Measurements from ENCODE around the gene PRKACA. TPM values are rescaled to one million over a fixed set of nuclear protein-coding genes. Genes with fewer than 3 reads are reported as not detected.

The PRKACA gene
- total RNA-seq, 1 donor from 2014 or later, result 28.0 TPM

- intact Hi-C loops (cut with DNase I), result no loop called here
- Histone ChIP-seq H3K27ac (peak overlapping the region; percentile 27), H3K4me1 (peaks cover 14% of the 10 kb centered on the region), H3K4me3 (peak overlapping the region; percentile 63 to 68), H3K9me3 (peaks cover 3% of the 10 kb centered on the region), H3K36me3 (peaks cover 0 to 6% of the 10 kb centered on the region in 2 donors), H3K27me3 (no peaks in the 10 kb centered on the region)
- no peak for TF ChIP-seq POLR2A (IDR thresholded peaks at IDR 0.05)
- no peak for TF ChIP-seq CTCF (IDR thresholded peaks at IDR 0.05)
- no peak for TF ChIP-seq POLR2AphosphoS5 (IDR thresholded peaks at IDR 0.05; ENCODE audit: insufficient read depth in 1 of 2, low read depth in 1 of 2)
- DNase-seq (ENCODE audit: extremely low spot score in 2 of 2), result no peak
Measured at GRCh38 chr19:14088634-14089411, 28.7 kb downstream of the PRKACA start.

GRCh38 chr19:14086098-14086497 is 31.5 kb downstream of the PRKACA start:
- H3K36me3 ChIP-seq, result peaks cover 0 to 6% of the 10 kb centered on the region in 2 donors
- TF ChIP-seq CTCF (IDR thresholded peaks at IDR 0.05) (no peak), POLR2A (IDR thresholded peaks at IDR 0.05) (no peak), POLR2AphosphoS5 (IDR thresholded peaks at IDR 0.05; ENCODE audit: insufficient read depth in 1 of 2, low read depth in 1 of 2) (no peak)
- peaks cover 25% of the 10 kb centered on the region for H3K4me1 ChIP-seq
- H3K27me3 ChIP-seq, result no peaks in the 10 kb centered on the region
- no peaks in the 10 kb centered on the region for H3K9me3 ChIP-seq
- no peak overlapping the region for H3K4me3 ChIP-seq
- H3K27ac ChIP-seq, result no peak overlapping the region
- DNase-seq (ENCODE audit: extremely low spot score in 2 of 2), result no peak
- intact Hi-C loops (cut with DNase I), result no loop called here

- Histone ChIP-seq H3K27ac (no peak within 1 kb of the TSS), H3K36me3 (peaks cover 0 to 6% of the 10 kb centered on the region in 2 donors)
- intact Hi-C loops (cut with DNase I), result no loop called here
Measured at GRCh38 chr19:14085309-14085995, 32.1 kb downstream of the PRKACA start, which contains the start of gene C19orf67. Gene C19orf67, minus strand, starts transcription at chr19:14085783. Its CDS starts 156 bp downstream, at chr19:14085627.

GRCh38 chr19:14082675-14082960 is 34.9 kb downstream of the PRKACA start:
- Histone ChIP-seq H3K27ac (peak overlapping the region; percentile 92), H3K4me3 (peak overlapping the region in 1 of 2 donors; percentile 79), H3K36me3 (no peaks in the 10 kb centered on the region), H3K4me1 (peaks cover 25% of the 10 kb centered on the region), H3K9me3 (no peaks in the 10 kb centered on the region), H3K27me3 (no peaks in the 10 kb centered on the region)
- intact Hi-C loops (cut with DNase I), result loop anchor here (5.0 kb wide), 1 partner anchor 35 kb away; the partner anchor contains the start of gene PRKACA
- no peak for TF ChIP-seq CTCF (IDR thresholded peaks at IDR 0.05)
- TF ChIP-seq POLR2AphosphoS5 (IDR thresholded peaks at IDR 0.05; ENCODE audit: insufficient read depth in 1 of 2, low read depth in 1 of 2), result no peak
- TF ChIP-seq POLR2A (IDR thresholded peaks at IDR 0.05), result no peak
- no peak for DNase-seq (ENCODE audit: extremely low spot score in 2 of 2)

More at GRCh38 chr19:14085309-14085995, 32.1 kb downstream of the PRKACA start, which contains the start of gene C19orf67:
- TF ChIP-seq CTCF (IDR thresholded peaks at IDR 0.05) (no peak), POLR2AphosphoS5 (IDR thresholded peaks at IDR 0.05; ENCODE audit: insufficient read depth in 1 of 2, low read depth in 1 of 2) (no peak), POLR2A (IDR thresholded peaks at IDR 0.05) (no peak)
- H3K27me3 ChIP-seq, result no peaks in the 10 kb centered on the region
- H3K4me3 ChIP-seq, result no peak within 1 kb of the TSS
- H3K9me3 ChIP-seq, result no peaks in the 10 kb centered on the region
- no peak for DNase-seq (ENCODE audit: extremely low spot score in 2 of 2)
- H3K4me1 ChIP-seq, result peaks cover 29% of the 10 kb centered on the region

Data from vagina (tissue), 2 donors.